GM13977 (cell line): ENCODE data around the gene CHTF8.
A peak's percentile ranks its signal among the peaks of the same experiment; 100 is the strongest.
"Not testable (repeated sequence)": the region's sequence is repeated elsewhere in the genome, so short reads cannot be mapped to it uniquely, and the experiment has no call there.

Source experiments
- DNase-seq: peaks from one replicate; pipeline ENCODE4 v3.0.0; 2012; ENCODE audit warnings: low spot score
- in situ Hi-C: fragments of 300-500 bp; cut with MboI; formaldehyde crosslinking; loops from one replicate; pipeline ENCODE4 v1.12.0; 2022; ENCODE audit warnings: low sequenced_read_pairs, low pct_unique_long_range_greater_than_20kb, mixed read lengths, inconsistent platforms; ENCODE audit not compliant: unreplicated experiment
- TF ChIP-seq, protein P1 (sequence below): IDR thresholded peaks from 2 replicates; pipeline ENCODE4 v1.5.1; 2012; ENCODE audit warnings: mild to moderate bottlenecking, control low read depth; ENCODE audit not compliant: insufficient read depth; ENCODE audit errors: extremely low read depth, missing control alignments

The CHTF8 gene

DNA sequence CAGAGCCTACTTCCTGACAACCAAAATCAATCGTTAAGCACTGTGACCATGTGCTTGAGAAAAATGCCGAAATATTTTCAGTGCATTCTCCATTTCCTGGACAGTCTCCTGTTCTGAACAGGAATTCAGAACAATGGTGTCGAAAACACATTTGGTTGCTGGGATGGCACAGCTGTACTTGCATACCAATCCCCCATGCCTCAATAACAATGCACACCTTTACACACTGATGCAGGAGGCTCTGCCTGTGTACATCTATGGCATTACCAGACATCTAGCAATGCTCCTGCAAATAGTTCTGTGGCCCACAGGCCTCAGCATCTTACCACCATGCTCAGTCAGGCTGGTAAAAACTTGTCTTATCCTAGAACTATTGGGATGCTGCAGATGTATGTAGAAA is 6.2 kb downstream of the CHTF8 start:
- DNase-seq, result no peak
- in situ Hi-C loops, result loop anchor here (10.0 to 25.0 kb wide), 2 partner anchors 231 to 589 kb away; partner anchors contain the start of gene ZFP90
- TF ChIP-seq, protein P1, sequence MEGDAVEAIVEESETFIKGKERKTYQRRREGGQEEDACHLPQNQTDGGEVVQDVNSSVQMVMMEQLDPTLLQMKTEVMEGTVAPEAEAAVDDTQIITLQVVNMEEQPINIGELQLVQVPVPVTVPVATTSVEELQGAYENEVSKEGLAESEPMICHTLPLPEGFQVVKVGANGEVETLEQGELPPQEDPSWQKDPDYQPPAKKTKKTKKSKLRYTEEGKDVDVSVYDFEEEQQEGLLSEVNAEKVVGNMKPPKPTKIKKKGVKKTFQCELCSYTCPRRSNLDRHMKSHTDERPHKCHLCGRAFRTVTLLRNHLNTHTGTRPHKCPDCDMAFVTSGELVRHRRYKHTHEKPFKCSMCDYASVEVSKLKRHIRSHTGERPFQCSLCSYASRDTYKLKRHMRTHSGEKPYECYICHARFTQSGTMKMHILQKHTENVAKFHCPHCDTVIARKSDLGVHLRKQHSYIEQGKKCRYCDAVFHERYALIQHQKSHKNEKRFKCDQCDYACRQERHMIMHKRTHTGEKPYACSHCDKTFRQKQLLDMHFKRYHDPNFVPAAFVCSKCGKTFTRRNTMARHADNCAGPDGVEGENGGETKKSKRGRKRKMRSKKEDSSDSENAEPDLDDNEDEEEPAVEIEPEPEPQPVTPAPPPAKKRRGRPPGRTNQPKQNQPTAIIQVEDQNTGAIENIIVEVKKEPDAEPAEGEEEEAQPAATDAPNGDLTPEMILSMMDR, result no peak

DNA sequence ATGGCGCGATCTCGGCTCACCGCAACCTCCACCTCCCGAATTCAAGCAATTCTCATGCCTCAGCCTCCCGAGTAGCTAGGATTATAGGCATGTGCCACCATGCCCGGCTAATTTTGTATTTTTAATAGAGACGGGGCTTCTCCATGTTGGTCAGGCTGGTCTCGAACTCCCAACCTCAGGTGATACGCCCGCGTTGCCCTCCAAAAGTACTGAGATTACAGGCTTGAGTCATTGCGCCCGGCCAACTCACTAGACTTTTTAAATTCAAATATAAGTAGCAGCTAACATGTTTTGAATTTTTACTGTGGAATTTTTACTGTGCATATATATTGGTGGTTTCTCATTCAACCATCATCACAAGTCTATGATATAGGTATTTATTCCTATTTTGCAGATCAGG is 7.4 kb downstream of the CHTF8 start:
- in situ Hi-C loops, result loop anchor here (10.0 to 25.0 kb wide), 3 partner anchors 230 to 588 kb away; partner anchors contain the start of gene ZFP90
- not testable (repeated sequence) for DNase-seq

DNA sequence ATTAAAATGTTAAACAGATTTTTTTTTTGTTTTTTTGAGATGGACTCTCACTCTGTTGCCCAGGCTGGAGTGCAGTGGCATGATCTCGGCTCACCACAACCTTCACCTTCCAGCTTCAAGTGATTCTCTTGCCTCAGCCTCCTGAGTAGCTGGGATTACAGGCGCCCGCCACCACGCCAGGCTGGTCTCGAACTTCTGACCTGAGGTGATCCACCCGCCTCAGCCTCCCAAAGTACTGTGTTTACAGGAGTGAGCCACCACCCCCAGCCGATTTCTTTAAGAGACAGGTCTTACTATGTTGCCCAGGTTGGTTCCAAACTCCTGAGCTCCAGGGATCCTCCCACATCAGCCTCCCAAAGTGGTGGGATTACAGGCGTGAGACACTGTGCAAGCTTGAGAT is 8.0 kb downstream of the CHTF8 start:
- in situ Hi-C loops, result loop anchor here (10.0 to 25.0 kb wide), 2 partner anchors 230 to 412 kb away; no protein-coding TSS in a partner anchor
- DNase-seq, result not testable (repeated sequence)

DNA sequence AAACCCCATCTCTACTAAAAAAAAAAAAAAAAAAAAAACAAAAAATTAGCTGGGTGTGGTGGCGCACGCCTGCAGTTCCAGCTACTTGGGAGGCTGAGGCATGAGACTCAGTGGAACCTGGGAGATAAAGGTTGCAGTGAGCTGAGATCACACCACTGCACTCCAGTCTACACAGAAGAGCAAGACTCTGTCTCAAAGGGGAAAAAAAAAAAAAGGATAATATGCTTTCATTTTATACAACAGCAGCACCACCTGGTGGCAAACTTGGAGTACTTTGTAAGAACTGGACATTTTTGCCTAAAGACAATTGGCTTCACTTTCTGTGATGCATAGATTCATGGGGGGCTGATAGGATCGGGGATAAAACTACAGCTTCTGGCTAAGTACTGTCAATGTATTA is 8.5 kb downstream of the CHTF8 start:
- DNase-seq, result peak; percentile 75
- TF ChIP-seq, protein P1, result peak; percentile 65
- in situ Hi-C loops, result loop anchor here (10.0 to 25.0 kb wide), 2 partner anchors 229 to 412 kb away; no protein-coding TSS in a partner anchor

DNA sequence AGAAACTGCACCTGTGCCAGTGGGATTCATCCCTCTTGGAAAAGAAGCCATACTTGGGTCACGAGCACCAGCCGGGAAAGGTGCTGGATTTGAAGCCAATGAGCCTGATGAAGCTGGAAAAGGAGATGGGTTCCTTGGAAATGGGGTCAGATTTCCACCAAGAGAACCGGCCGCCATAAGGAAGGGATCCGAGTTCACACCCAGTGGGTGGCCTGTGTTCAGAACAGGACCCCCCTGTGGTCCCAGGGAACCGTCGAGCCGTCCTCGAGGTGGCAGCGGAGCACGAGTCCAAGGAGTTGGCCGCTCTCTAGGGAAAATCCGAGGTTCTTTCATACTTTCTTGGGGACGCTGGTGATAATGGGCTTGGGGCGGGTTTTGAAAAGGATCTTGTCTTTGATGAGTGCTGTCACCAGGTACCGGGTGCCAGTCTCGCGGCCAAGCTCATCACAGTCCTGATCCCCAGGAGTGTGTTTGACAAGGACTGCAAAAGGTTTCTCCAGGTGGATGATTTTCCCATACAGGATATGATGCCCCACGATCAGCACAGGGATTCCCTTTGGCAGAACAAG is 12.2 kb downstream of the CHTF8 start:
- TF ChIP-seq, protein P1, result no peak
- in situ Hi-C loops, result loop anchor here (10.0 to 25.0 kb wide), 2 partner anchors 225 to 408 kb away; no protein-coding TSS in a partner anchor
- no peak for DNase-seq

DNA sequence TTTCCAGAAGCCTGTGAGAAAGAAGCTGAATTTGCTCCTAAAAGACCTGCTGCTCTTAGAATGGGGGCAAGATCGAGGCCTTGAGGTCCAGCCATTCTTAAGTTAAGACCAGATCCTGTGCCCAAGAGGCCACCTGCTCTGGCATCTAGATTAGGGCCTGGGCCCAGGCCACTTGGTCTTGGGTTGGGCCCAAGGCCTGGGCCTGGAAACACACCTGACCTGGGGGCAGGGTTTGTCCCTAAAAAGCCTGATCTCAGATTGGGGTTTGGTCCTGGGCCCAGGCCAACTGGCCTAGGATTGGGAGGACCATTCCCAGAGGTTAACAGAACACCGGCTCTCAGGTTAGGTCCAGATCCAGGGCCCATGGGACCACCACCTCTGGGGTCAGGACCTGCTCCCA is 12.9 kb downstream of the CHTF8 start:
- TF ChIP-seq, protein P1, result no peak

DNA sequence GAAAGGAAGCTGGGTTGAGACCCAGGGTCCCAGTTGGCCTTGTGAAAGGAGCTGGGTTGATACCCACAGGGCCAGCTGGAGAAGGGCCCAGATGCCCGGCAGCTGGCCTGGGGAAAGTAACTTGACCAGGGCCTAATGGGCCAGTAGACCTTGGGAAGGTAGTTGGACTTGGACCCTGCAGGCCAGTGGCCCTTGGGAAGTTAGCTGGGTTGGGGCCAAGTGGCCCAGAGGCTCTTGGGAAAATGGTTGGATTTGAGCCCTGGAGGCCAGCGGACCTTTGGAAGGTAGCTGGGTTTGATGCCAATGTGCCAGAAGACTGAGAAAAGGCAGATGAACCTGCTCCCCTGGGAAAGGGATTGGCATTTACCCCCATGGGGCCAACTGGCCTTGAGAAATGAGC is 13.4 kb downstream of the CHTF8 start:
- DNase-seq, result no peak
- in situ Hi-C loops, result loop anchor here (25.0 kb wide), 1 partner anchor 407 kb away; no protein-coding TSS in a partner anchor
- TF ChIP-seq, protein P1, result no peak

More for the DNA sequence above, 12.9 kb downstream of the CHTF8 start:
- DNase-seq, result no peak
- in situ Hi-C loops, result loop anchor here (25.0 kb wide), 1 partner anchor 407 kb away; no protein-coding TSS in a partner anchor

DNA sequence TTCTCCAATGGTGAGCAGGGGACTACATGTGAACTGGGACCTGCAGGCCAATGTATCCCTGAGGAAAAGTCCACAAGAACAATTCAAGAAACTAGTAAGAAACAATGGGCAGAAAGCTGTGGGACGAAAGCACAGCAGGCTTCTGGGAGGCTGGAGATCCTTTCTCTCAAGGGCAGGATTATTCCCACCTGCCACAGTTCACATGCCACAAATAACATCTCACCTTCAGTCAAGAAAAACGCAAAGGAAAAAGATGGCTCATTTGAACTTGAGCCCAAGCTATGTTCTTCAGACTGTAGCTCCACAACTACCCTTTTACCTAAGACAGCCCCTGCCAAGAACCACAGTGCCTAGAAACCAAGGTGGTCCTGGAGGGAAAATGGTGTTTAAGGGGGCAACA is 13.9 kb downstream of the CHTF8 start:
- in situ Hi-C loops, result loop anchor here (25.0 kb wide), 1 partner anchor 406 kb away; no protein-coding TSS in a partner anchor
- DNase-seq, result no peak
- TF ChIP-seq, protein P1, result no peak
